Keratinocyte (primary cell): ENCODE results near the gene SERINC5. TPM values are rescaled to one million over a fixed set of nuclear protein-coding genes. Genes with fewer than 3 reads are reported as not detected.

Source experiments
- DNase-seq: peaks from one replicate; pipeline ENCODE4 v3.0.0-alpha.2; 2011; ENCODE audit warnings: low read depth, missing footprints, low spot score
- FAIRE-seq: peaks from 2 replicates; lab custom pipeline; 2011; peaks lifted over from hg19 to GRCh38; lab: Jason Lieb, UNC
- H2AFZ ChIP-seq: 2 replicates; pipeline ENCODE4 v1.6.0; 2012; ENCODE audit warnings: low read length, control low read depth, inconsistent platforms; ENCODE audit not compliant: control insufficient read depth
- H3K27ac ChIP-seq: 2 replicates; pipeline ENCODE4 v1.5.1; 2011; ENCODE audit warnings: low read length; ENCODE audit not compliant: control insufficient read depth, insufficient read depth
- H3K27me3 ChIP-seq: 3 replicates; pipeline ENCODE4 v1.6.0; 2011; ENCODE audit warnings: low read length; ENCODE audit not compliant: control insufficient read depth, insufficient read depth; ENCODE audit errors: extremely low read depth
- H3K36me3 ChIP-seq, 2 experiments: 2 replicates in 1 of 2; 3 replicates in 1 of 2; pipeline ENCODE4 v1.5.1; 2011; ENCODE audit warnings: low read length in 2 of 2, mild to moderate bottlenecking in 1 of 2; ENCODE audit not compliant: control insufficient read depth in 2 of 2, insufficient read depth in 2 of 2; ENCODE audit errors: extremely low read depth in 1 of 2
- H3K4me1 ChIP-seq: 3 replicates; pipeline ENCODE4 v1.5.1; 2011; ENCODE audit warnings: low read length; ENCODE audit not compliant: control insufficient read depth, insufficient read depth; ENCODE audit errors: extremely low read depth
- H3K4me2 ChIP-seq: 3 replicates; pipeline ENCODE4 v1.6.0; 2011; ENCODE audit warnings: low read depth, low read length; ENCODE audit not compliant: control insufficient read depth, insufficient read depth; ENCODE audit errors: extremely low read depth
- H3K4me3 ChIP-seq, 3 experiments: fragments of 200-600 bp in 1 of 3; sonication (generic) in 1 of 3; 2 replicates in 2 of 3; 3 replicates in 1 of 3; pipeline ENCODE4 v1.5.1; 2011 to 2016; ENCODE audit warnings: low read length in 3 of 3, mild to moderate bottlenecking in 3 of 3, control low read depth in 2 of 3, inconsistent platforms in 1 of 3, low read depth in 1 of 3, mixed read lengths in 1 of 3, mixed run types in 1 of 3, moderate library complexity in 1 of 3; ENCODE audit not compliant: control insufficient read depth in 2 of 3, insufficient read depth in 2 of 3; ENCODE audit errors: extremely low read depth in 1 of 3
- H3K79me2 ChIP-seq: 2 replicates; pipeline ENCODE4 v1.6.0; 2012; ENCODE audit warnings: low read length; ENCODE audit not compliant: control insufficient read depth, insufficient read depth
- H3K9ac ChIP-seq: 3 replicates; pipeline ENCODE4 v1.6.0; 2011; ENCODE audit warnings: low read length; ENCODE audit not compliant: control insufficient read depth, insufficient read depth; ENCODE audit errors: extremely low read depth
- H3K9me1 ChIP-seq: 3 replicates; pipeline ENCODE4 v1.6.0; 2011; ENCODE audit warnings: low read length; ENCODE audit not compliant: control insufficient read depth, insufficient read depth; ENCODE audit errors: extremely low read depth
- H3K9me3 ChIP-seq: 2 replicates; pipeline ENCODE4 v1.5.1; 2012; ENCODE audit warnings: low read depth, low read length; ENCODE audit not compliant: control insufficient read depth
- H4K20me1 ChIP-seq: 3 replicates; pipeline ENCODE4 v1.6.0; 2011; ENCODE audit warnings: low read length; ENCODE audit not compliant: control insufficient read depth, insufficient read depth; ENCODE audit errors: extremely low read depth
- CTCF ChIP-seq, 3 experiments: IDR thresholded peaks in 1 of 3; conservative IDR thresholded peaks in 1 of 3; optimal IDR thresholded peaks in 1 of 3; 2 replicates in 2 of 3; 3 replicates in 1 of 3; pipeline versions ENCODE3 to v1.5.1; 2011; ENCODE audit warnings: low read length in 3 of 3, mild to moderate bottlenecking in 3 of 3, moderate library complexity in 2 of 3, control low read depth in 1 of 3, inconsistent platforms in 1 of 3; ENCODE audit not compliant: insufficient read depth in 2 of 3; ENCODE audit errors: extremely low read depth in 1 of 3
- EZH2 ChIP-seq: IDR thresholded peaks from one replicate; pipeline ENCODE4 v1.6.1; 2012; ENCODE audit warnings: inconsistent platforms, mild to moderate bottlenecking, low read length, moderate library complexity
- dilution Hi-C: fragments of 300-500 bp; cut with MboI; formaldehyde crosslinking; loops from one replicate; pipeline ENCODE4 v1.7.0; 2020; ENCODE audit warnings: low sequenced_read_pairs; ENCODE audit not compliant: extremely low pct_ligation_motif_present
- polyA plus RNA-seq, 5 experiments: library from polyadenylated mRNA; depleted of rRNA in 3 of 5; stranded (reverse) in 3 of 5; stranded (forward) in 1 of 5; unstranded in 1 of 5; fragments of >200 nt; gene quantifications; 1 replicate in 1 of 5; 2 replicates in 3 of 5; 3 replicates in 1 of 5; pipeline versions ENCODE4 v1.2.1 to v1.2.3, GENCODE V29; 2011 to 2012; ENCODE audit warnings: missing spikeins in 2 of 5, low read depth in 1 of 5, low replicate concordance in 1 of 5

Gene SERINC5
- polyA plus RNA-seq, 1 donor (not counting 4 experiments of a cell fraction or from before 2014, with no cell fraction given) = 20.0 TPM

- DNase-seq = no peak
- Histone ChIP-seq H3K36me3 (no peaks in the 10 kb centered on the region), H3K4me2 (no peak overlapping the region), H3K4me3 (no peak overlapping the region), H4K20me1 (no peaks in the 10 kb centered on the region), H3K9me1 (no peaks in the 10 kb centered on the region), H3K4me1 (no peaks in the 10 kb centered on the region), H3K27me3 (no peaks in the 10 kb centered on the region), H3K9ac (no peak overlapping the region), H3K9me3 (no peaks in the 10 kb centered on the region), H2AFZ (no peak overlapping the region), H3K27ac (no peak overlapping the region), H3K79me2 (no peaks in the 10 kb centered on the region)
- dilution Hi-C loops = no loop called here
- TF ChIP-seq CTCF (optimal IDR thresholded peaks at IDR 0.05 in 1 of 3, IDR thresholded peaks at IDR 0.05 in 1 of 3, conservative IDR thresholded peaks at IDR 0.05 in 1 of 3; ENCODE audit: extremely low read depth in 1 of 3, insufficient read depth in 2 of 3, low read length in 3 of 3) = no peak
- TF ChIP-seq EZH2 = no peak
- no peak for FAIRE-seq
Measured at GRCh38 chr5:80072103-80073073, 183.5 kb downstream of the SERINC5 start.

- TF ChIP-seq CTCF (optimal IDR thresholded peaks at IDR 0.05 in 1 of 3, IDR thresholded peaks at IDR 0.05 in 1 of 3, conservative IDR thresholded peaks at IDR 0.05 in 1 of 3; ENCODE audit: extremely low read depth in 1 of 3, insufficient read depth in 2 of 3, low read length in 3 of 3) (no peak), EZH2 (no peak)
- no peaks in the 10 kb centered on the region for H3K4me1 ChIP-seq
- no peaks in the 10 kb centered on the region for H3K27me3 ChIP-seq
- H3K9me1 ChIP-seq = no peaks in the 10 kb centered on the region
- FAIRE-seq (no peak), DNase-seq (no peak)
- H3K36me3 ChIP-seq = no peaks in the 10 kb centered on the region
- dilution Hi-C loops = no loop called here
- no peaks in the 10 kb centered on the region for H3K9me3 ChIP-seq
- H4K20me1 ChIP-seq = no peaks in the 10 kb centered on the region
- no peak overlapping the region for H3K27ac ChIP-seq
- no peak overlapping the region for H3K4me3 ChIP-seq
- no peak overlapping the region for H2AFZ ChIP-seq
- no peak overlapping the region for H3K9ac ChIP-seq
- no peak overlapping the region for H3K4me2 ChIP-seq
- H3K79me2 ChIP-seq = no peaks in the 10 kb centered on the region
Measured at GRCh38 chr5:80071510-80072021, 184.3 kb downstream of the SERINC5 start.
